ENCODE measurements around the gene TNNT2.

TNNT2 gene

DNA sequence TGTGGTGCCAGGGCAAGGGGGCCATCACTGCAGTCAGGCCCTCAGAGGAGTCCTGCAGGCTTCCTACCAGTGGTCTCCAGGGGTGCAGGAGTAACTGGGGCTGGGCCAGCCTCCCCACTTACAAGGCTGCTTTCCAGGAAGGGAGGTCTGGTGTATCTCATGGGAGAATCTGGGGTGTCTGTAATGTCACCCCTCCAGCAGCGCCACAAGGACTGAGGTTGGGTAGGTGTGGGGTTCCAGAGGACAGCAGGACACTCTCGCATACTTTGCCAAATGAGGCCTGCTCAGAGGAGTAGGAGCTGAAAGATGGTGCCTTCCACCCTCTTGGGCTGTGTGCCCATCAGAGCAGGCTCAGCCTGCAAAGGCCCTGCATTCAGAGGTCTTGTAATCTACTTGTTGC lies 46.9 kb downstream of the TNNT2 start:
- DNase-seq = no peak

DNA sequence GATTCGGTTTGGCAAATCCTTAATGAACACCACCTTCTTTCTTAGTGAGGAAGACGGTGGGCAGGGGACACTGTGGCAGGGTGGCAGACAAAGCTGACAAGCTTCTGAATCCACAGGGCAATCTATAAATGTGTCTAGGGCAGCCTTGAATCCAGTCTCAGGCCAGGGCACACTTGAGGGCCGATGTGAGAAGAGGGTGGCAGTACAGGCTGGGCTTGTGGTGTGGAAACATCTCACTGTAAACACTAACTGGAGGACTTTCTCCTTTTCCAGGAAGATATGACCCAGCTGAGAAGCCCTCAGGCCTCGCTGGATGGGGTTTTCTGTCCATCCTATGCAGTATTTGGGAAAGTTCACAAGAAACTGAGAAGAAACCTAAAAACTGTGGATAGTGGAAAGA lies 47.7 kb downstream of the TNNT2 start:
- DNase-seq = no peak

DNA sequence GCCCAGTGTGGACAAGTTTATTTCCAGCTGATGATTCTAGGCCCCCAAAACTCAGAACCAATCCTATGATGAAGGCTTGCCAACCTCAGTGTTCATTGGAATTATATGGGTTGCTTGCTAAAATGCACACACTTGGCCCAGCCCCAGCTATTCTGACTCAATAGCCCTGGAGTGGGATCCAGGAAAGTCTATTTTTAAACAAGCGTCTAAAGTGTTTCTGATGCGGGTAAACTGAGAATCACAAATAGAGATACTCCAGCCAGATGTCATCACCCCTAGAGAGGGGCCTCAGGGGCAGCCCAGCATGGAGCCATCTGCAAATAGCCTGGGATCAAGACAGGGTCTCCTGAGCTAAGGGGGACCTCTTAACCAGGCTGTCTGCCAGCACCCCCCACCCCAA lies 48.2 kb downstream of the TNNT2 start:
- DNase-seq = no peak

DNA sequence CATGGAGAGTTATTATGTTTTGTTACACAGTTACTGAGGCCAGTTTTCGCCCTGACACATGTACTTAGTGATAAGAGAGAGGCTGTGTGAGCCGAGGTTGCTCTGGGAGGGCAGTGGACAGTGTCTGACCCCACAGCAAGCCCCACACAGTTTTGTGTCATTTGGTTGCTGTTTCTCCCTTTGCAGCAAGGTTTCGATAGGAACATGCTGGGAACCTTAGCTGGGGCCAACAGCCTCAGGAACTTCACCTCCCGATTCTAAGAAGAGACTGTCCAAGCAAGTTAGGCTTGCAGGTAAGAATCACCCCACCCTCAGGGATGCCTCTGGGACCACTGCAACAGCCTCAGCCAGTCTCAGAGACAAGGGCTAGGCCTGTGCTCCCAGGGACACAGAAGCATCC lies 48.9 kb downstream of the TNNT2 start:
- no peak for DNase-seq

DNA sequence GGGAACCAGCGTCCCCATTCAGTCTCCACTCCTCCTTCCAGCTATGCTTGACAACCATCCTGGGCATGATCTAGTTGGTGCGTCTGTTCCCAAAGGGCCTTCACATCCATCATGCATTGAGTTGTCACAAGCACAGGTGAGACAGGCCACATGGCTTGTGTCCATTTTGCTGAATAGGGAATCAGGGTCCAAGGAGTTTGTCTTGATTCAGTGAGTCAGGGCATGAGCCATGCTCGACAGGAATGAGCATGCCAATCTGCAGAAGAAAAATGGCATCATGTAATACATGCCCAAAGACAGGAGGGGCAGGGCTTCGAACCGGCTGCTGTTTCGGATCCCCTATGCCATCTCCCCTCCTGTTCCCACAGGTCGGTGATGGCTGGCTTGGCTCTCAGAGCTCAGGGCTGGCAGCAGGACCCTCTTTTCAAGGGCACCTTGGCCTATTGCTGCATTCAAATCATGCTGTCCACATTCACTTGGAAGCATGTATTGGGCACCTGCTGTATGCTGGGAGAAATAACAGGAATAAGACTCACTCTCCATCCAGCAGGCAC lies 49.7 kb downstream of the TNNT2 start:
- DNase-seq = no peak

DNA sequence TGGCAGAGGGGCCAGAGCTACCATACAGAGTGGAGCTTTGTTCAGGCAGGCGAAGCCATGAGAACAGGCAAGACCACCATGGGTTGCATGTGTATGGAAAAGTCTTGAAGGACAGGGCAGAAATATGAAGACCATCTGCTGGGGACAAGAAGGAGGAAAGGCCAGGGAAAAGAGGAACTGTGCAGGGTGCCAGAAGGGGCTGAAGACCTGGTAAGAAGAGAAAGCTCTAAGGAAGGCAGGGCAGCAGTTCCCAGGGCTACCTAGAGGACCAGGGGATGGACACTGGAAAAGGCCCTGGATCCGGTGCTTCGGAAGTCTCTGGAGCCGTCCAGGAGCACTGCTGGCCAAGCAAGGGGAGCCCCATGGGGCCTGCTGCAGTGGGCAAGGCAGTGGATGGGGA lies 50.8 kb downstream of the TNNT2 start:
- no peak for DNase-seq

DNA sequence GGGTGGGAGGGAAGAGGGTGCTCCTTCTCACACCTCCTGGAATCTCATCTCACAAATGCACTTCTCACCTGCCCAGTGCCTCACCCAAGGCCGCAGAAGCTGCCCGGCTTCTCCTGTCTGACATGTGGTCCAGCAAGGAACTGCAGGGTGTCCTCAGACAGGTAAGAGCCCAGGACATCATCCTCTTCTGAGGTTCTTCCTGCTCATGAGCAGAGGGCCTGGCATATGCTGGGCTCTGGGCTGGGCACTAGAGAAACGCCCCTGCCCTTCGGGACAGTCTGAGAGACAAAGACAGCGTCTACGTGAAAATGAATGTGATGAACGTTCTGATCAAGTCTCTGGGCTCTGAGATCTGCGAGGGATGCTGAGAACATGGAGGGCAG lies 51.8 kb downstream of the TNNT2 start:
- DNase-seq = no peak

DNA sequence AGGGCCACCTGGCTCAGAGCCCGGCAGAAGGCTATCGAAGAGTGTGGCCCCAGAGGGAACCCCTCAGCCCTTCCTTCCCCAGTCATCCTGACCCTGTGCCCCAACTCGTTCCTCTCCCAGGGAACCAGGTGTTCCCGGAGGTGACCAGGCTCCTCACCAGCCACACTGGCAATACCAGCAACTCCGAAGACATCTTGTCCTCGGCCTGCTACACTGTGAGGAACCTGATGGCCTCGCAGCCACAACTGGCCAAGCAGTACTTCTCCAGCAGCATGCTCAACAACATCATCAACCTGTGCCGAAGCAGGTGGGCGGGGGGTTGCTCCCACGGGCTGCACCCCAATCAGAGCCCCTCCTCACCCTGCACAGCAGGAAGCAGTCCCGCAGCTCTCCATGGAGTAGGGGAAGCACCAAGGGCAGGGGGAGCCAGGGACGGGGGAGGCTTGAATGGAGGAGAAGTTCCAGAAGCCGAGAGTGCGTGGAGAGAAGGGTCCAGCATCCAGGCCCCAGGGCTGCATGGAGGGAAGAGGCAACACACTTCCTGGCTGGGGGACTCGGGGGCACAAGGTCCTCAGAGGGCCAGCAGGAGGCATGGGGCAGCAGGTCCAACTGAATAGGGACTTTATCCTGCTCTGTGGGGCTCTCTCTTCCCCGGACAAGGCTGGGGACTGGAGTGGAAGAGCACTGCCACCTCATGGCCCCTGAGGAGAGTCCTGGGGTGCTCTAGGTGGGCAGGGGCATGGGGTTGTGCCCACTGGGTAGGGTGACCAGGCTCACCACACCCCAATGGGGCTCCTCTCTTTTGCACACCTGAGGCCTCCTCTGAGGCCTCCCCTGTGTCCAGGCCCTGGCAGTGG lies 52.4 kb downstream of the TNNT2 start:
- no peak for DNase-seq

DNA sequence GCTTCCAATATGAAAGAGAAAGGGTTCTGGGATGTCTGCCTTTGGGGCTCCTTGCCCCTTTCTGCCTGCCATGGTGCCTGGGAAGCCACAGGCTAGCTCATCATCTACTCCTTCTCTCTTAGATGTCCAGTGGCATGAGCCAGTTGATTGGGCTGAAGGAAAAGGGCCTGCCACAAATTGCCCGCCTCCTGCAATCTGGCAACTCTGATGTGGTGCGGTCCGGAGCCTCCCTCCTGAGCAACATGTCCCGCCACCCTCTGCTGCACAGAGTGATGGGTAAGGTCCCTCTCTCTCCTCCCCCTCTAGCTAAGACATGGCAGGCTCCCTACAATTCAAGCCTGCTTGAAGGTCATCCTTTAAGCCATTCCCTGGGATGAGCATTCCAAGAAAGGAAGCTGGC lies 53.2 kb downstream of the TNNT2 start:
- no peak for DNase-seq

DNA sequence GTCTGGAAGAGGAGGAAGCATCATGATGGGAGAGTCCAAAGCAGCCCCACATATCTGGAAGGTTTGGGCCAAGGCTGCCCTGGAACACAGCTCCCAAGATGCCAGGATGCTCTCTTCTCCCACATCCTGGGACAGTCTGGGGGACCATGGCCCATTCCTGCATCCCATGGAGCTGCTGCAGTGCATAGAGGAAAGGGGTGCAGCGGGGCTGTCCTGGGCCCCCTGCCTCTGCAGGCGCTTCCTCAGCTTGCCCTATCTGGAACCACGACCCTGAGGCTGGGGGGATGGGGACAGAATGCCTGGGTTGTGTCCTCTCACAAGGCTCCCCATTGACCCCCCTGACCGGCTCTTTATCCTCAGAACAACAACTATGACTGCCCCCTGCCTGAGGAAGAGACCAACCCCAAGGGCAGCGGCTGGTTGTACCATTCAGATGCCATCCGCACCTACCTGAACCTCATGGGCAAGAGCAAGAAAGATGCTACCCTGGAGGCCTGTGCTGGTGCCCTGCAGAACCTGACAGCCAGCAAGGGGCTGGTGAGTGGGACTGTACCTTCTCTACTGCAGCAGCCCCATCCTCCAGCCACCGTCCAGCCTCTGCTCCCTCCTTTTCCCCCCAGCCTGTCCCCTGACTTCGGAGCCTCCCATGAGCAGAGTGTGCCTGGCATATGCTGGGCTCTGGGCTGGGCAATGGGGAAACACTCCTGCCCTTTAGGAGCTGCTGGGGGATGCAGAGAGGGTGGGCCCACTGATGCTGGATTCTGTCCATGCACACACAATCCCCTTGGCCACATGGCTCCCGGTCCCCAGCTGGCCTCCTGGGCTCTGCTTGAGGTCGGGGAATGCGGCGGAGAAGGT lies 54.6 kb downstream of the TNNT2 start:
- DNase-seq = no peak

DNA sequence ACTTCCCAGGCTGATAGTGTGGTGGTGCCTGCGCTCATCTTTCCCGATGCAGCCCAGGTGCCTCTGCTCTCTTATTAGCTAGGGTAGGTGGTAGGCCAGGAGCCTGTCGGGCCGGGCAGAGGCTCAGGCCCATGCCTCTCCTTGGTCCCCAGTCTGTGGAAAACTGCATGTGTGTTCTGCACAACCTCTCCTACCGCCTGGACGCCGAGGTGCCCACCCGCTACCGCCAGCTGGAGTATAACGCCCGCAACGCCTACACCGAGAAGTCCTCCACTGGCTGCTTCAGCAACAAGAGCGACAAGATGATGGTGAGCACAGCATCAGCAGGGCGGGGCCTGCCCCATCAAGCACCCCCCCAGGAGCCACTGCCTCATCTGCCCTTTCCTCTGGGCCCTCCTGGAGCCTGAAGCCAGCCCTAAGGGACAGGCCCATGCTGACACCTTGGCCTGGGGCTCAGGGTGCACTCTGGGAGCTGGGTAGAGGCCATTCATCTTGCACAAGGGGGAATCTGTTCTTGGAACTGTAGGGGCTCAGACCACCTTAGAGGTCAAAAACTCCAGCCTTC lies 55.6 kb downstream of the TNNT2 start:
- DNase-seq = no peak

DNA sequence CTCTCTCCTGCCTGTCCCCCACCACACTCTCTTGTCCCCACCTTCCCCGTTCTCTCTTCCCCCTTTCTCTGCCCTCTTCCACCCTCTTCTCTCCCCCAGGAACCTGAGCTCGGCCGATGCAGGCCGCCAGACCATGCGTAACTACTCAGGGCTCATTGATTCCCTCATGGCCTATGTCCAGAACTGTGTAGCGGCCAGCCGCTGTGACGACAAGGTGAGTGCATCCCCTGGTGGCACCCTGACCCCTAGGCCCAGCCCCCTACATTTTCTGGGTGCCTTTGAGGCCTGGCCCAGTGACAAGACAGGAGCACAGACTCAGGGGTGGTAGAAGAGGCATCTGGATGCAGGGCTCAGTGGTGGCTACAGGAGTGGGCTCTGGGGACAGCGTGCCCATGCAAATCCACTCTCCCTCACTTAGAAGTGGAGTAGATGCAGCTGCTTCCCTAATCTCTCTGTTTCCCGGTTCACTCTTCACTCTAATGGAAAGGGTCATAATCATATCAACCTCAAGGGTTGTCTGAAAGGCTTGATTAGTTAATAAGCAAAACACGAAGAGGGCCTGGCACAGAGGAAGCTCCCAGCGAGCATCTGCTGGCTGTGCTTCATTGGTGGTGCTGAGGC lies 57.2 kb downstream of the TNNT2 start:
- no peak for DNase-seq

DNA sequence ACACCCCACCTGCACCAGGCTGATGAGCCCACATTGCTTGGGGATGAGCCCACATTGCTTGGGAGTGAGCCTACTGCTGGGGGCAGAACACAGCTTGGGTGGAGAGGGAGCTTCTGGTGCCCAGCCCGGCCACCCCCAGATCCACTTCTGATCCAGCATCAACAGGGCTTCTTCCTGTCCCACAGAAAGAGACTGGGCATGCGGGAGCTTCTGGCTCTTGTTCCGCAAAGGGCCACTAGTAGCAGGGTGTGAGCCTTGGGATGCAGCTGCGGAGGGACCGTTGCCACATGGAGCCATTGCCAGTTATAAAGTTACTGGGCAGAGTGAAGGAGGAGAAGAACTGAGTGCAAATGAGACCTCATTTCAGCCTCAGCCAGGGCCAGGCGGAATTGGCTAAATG lies 57.8 kb downstream of the TNNT2 start:
- no peak for DNase-seq

DNA sequence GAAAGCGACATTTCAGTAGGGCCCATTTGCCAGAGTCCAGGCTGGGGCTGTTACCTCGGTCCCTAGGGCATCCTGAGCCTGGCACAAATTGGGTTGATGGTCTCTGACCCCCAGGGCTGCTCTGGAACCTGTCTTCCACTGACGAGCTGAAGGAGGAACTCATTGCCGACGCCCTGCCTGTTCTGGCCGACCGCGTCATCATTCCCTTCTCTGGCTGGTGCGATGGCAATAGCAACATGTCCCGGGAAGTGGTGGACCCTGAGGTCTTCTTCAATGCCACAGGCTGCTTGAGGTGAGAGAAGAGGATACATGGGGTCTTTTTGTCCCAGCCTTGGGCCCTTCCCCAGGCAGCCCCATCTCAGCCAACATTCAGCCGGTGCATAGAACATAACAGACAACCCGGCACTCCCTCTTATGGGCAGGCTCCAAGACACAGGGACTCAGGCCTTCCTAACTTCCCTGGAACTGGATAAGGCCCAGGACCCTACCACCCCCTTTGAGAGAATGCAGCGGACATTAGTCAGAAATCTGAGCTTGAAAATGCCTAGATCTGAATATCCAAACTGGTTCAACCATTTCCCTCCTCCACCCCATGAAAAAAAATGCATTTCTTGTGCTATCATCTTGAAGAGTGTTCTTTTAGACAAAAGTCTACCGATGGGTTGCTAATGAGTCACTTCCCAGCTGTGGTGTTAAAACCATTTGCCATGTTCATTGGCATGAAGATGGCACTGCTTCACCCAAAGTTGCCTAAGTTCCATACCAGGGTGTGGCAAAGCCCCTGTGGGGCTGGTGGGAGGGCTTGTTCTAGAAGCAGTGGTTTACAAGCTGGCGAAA lies 58.8 kb downstream of the TNNT2 start:
- no peak for DNase-seq

DNA sequence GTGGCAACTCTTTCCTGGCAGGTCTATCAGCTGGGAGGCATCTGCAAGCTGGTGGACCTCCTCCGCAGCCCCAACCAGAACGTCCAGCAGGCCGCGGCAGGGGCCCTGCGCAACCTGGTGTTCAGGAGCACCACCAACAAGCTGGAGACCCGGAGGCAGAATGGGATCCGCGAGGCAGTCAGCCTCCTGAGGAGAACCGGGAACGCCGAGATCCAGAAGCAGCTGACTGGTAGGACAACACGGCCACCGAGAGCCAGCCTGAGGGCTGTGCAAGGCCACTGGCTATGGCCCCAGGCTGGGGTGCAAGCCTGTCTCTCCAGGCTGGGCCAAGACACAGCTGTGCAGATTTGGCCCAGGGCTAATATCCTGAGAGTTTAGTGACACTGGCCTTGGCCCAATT lies 59.9 kb downstream of the TNNT2 start:
- no peak for DNase-seq

DNA sequence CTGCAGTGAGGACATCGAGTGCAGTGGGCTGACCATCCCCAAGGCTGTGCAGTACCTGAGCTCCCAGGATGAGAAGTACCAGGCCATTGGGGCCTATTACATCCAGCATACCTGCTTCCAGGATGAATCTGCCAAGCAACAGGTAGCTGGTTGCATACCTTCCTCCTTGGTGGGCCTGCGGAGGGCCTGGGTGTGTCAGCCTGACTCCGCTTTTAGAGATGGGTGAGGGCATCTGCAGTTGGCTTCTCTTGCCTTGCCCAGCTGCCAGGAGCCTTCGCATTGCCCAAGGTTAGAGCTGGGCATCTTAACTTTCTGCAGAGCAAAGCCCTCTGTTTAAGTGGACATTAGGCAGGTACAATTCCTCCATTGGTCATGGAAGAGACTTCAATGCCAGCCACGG lies 60.9 kb downstream of the TNNT2 start:
- no peak for DNase-seq

DNA sequence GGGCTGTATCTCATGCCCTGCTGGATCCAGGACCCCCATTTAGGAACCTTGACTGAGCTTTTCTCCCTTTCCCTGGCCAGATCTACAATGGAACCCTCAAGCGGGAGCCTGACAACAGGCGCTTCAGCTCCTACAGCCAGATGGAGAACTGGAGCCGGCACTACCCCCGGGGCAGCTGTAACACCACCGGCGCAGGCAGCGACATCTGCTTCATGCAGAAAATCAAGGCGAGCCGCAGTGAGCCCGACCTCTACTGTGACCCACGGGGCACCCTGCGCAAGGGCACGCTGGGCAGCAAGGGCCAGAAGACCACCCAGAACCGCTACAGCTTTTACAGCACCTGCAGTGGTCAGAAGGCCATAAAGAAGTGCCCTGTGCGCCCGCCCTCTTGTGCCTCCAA lies 64.4 kb downstream of the TNNT2 start:
- DNase-seq = no peak

DNA sequence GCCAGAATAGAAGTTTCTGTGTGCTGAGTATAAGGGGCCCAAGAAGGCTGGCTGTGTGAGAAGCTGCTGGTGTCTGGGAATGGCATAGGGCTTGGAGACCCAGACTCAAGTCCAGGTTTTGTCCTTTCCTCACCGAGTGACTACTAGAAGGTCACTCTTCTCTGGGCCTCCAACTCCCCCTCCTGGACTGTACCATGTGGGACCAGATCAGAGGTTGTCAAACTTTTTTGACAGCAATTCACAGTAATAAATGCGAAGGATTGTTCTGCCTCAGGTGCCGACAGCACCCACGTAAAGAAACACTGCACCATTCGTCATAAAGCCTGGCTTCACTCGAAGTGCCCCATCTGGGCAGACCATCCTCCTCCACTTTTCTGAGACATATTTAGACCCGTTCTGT lies 65.2 kb downstream of the TNNT2 start:
- DNase-seq = no peak

DNA sequence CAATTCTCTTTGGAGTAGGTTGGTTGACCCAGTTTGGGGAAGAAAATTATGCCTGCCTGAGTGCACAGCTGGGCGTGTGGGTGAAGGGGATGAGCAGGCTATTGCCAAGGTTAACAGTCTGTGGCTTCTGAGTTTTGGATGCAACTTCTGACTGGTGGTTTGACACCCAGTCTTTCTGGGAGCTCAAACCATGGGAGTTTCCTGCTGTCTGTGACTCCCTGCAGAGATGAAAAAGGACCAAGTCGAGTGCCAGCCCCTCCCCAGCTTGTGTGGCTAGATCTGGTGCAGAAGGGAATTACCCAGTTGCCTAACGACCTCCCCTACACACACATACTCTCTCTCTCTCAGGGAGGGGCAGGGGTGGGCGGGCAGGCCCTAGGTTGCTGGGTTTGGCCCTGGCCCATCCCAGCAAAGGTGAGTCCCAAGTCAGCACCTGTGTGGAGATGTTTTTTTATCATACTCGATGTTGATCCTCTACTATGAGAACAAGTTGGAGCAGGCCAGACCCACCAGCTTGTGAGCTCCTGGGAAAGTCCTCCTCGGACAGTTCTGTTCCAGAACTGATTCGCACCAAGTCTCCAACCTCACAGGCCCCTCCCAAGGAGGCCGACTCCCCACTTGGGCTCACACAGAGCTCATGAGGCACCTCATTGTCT lies 66.0 kb downstream of the TNNT2 start:
- DNase-seq = no peak

DNA sequence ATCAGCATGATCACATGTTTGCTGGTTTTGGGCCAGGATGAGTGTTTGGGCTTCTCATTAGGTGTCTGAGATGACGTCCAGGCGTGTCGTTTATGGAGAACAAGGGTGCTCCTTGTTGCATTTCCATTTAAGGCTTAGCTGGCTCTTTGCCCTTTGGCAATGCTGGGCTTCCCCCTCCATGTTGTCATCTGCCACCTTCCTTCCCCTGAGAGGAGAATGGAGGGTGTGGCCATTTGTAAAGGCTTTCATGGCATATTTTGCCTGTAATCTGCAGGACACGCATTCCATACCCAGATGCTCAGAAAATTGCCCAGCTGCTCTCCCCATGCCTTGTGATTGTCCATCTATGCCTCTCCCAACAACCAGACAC lies 66.5 kb downstream of the TNNT2 start:
- DNase-seq = peak; percentile 97

DNA sequence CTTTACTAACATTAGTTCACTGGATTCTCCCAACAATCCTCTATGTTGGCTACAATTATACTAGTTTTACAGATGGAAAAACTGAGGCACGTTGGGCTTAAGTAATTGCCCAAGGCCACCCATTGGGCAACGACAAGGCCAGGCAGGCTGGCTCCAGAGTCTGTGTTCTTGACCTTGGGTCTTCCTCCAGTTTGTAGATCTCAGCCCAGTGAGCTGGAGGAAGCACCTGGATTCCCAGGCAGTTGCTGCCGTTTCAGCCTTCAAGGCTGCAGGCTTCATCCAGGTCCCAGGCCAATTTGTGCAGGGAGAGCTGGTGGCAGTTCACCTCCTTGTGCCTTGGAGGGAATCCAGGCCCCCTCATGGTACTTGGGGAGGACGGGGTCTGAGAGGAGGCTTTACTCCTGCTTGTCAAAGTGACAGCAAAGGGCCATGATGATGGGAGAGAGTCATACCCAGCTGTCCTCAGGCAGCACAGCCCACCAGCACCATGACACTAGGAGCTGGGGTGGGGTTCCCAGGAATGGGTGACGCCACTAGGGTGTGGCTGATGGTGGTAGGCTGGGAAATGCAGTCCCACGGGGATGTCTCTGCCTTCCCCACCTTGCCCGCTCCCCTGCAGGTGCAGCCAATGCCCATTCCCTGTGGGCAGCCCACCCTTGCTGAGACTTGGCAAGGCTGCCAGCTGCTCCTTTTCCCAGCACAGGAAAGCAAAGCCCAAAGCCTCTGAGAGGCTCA lies 67.1 kb downstream of the TNNT2 start:
- DNase-seq = no peak
